Activated T-cell treated with anti-CD3 and anti-CD28 coated beads for 48 hours (primary cell): ENCODE measurements around the gene CTBP2.

Source experiments
- DNase-seq: peaks from one replicate; pipeline ENCODE4 v3.0.0-alpha.2; 2020; ENCODE audit warnings: low read depth

Gene CTBP2

DNA sequence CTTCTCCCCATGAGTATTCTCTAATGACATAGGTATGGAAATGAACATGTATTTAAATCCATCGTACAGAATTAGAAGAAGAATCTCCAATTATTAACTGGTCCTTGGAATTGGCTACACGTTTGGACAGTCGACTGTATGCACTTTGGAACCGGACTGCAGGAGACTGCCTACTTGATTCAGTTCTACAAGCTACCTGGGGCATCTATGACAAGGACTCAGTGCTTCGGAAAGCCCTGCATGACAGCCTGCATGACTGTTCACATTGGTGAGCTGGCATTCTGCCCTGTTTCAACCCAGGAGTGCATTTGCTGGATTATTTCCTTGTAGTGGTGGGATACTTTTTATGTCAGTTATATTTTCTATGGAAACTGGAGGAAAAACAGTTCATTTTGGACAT is 186.2 kb downstream of the CTBP2 start:
- DNase-seq, result no peak

DNA sequence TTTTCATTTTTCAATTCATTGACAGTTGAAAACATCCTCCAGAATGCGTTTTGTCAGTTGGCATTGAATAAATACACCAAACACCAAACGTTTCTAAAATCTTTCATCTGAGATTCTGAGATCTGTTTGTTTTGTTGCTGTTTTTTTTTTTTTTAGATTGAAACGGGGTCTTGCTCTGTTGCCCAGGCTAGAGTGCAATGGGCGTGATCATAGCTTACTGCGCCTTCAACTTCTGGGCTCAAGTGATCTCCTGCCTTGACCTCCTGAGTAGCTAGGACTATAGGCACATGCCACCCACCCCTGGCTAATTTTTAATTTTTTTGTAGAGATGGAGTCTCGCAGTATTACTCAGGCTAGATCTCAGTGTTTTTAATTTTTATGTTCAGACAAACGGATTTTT is 187.7 kb downstream of the CTBP2 start:
- DNase-seq, result no peak

GRCh38 chr10:124971276-124971675 is 189.1 kb downstream of the CTBP2 start:
- DNase-seq, result no peak

DNA sequence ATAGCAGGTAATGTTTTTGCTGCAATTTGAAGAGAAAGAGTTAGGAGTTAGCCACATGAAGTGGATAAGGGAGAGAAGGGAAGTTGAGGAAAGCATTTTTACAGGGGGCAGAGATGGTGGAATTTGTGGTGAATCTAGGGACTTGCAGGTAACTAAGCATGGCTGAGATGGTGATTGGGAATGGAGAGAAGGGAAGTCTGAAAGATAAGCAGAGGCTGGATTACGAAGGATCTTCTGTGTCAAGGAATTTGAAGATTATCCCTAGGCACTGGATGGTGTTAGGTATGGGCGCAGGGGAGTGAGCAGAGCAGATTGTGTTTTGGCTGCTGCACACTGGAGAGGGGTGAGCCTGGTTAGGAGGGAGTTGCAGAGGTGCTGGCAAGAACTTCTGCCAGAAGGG is 193.1 kb downstream of the CTBP2 start:
- DNase-seq, result no peak

DNA sequence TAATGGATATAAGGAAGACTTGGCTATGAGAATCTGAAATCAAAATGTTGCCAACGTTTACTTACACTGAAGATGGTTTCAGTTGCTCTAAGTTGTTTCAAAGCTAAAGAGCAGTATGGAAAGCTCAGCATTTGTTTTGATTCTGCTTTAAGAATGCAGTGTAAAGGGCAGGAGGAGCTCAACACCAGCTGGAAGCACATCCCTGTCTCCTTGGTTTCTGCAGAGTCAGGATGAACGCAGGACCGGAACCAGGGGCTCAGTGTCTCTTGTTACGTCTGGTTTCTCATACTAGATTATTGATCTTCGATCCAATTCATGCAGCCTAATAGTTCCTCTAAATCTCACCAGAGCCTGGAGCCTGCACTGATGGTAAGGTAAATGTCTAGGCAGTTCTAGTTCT is 194.4 kb downstream of the CTBP2 start:
- DNase-seq, result no peak

- DNase-seq, result no peak
Measured at GRCh38 chr10:124963866-124964720, 196.3 kb downstream of the CTBP2 start.

GRCh38 chr10:124962421-124962820 is 197.9 kb downstream of the CTBP2 start:
- DNase-seq, result no peak

DNA sequence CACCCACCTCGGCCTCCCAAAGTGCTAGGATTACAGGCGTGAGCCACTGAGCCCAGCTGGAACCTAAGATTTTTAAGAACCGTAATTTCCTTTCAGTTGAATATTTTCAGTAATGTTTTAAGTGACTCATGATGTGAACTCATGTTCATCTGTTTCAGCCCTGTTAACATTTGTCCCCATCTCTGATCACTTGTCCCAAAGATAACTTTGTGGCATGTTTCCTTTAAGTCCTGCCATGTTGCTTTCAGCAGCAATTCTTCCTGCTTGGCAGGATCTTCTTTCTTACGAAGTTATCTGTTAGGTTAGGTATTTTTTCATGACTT is 199.2 kb downstream of the CTBP2 start:
- DNase-seq, result no peak

DNA sequence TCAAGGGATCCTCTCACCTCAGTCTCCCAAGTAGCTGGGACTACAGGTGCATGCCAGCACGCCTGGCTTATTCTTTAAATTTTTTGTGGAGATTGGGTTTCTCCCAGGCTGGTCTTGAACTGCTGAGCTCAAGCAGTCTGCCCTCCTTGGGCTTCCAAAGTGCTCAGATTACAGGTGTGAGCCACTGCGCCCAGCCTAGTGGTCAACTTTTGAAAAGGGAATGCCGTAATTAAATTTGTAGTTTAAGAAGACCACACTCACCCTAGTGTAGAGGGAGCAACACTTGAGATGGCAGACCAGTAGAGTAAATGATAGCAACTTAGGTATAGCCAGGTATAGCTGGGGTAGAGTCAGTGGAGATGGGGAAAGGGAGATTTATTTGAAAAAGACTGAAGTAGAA is 200.8 kb downstream of the CTBP2 start:
- no peak for DNase-seq

- DNase-seq, result no peak
Measured at GRCh38 chr10:124957404-124957947, 202.9 kb downstream of the CTBP2 start.

DNA sequence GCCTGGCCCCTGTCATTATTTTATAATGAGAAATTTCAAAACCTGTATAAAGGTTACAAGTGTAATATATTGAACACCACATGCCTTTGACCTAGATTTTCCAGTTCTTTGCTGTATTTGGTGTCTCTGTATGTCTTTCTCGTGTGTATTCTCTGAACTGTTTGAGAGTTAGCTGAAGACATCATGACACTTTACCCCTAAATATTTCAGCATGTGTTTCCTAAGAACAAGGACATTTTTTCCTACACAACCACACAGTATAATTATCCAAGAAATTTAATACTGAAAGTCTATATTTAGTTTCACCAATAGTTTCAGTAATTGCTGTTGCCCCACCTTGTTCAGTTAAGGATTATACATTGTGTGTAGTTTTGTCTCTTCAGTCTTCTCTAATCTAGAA is 203.6 kb downstream of the CTBP2 start:
- DNase-seq, result no peak

- no peak for DNase-seq
Measured at GRCh38 chr10:124955868-124956267, 204.5 kb downstream of the CTBP2 start.

DNA sequence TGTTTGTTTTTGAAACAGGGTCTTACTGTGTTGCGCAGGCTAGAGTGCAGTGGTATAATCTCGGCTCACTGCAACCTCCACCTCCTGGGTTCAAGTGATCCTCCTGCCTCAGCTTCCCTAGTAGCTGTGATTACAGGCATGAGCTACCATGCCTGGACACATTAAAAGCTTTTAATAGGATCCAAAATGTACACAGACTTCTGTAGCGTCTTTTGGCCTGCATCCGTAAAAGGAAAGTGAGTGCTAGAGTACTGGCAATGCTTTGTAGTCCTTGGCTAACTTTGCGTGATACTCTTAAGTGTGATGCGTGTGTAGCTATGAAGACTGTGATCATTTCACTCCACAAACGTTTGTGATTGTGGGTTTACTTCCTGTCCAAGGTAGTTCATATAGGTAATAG is 205.1 kb downstream of the CTBP2 start:
- no peak for DNase-seq

- DNase-seq, result no peak
Measured at GRCh38 chr10:124953421-124953820, 206.9 kb downstream of the CTBP2 start.

DNA sequence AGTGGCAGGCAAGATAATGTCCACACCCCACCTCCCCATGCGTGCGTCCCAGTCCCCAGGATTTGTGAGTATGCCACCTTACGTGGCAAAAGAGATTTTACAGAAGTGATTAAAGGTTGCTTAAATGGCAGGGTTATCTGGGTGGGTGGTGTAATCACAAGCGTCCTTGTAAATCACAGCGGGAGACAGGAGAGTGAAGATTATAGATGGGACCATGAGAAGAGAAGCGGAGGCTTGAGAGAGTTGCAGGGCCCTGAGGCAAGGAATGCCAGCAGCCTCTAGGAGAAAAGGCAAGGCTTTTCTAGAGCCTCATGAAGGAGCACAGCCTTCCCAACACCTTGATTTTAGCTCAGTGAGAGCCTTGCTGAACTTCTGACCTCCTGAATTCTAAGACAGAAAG is 208.2 kb downstream of the CTBP2 start:
- no peak for DNase-seq

DNA sequence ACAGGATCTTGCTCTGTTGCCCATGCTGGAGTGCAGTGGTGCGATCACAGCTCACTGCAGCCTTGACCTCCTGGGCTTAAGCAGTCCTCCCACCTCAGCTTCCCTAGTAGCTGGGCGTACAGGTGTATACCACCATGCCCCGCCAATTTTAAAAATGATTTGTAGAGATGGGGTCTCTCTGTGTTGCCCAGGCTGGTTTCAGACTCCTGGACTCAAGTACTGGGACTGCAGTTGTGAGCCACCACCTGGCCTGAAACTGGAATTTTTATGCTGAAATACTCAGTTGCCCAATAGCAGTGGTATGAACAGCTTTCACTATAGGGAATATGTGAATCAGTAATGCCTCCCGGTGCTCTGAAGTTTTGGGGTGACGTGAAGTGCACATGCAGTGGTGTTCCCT is 210.8 kb downstream of the CTBP2 start:
- no peak for DNase-seq

DNA sequence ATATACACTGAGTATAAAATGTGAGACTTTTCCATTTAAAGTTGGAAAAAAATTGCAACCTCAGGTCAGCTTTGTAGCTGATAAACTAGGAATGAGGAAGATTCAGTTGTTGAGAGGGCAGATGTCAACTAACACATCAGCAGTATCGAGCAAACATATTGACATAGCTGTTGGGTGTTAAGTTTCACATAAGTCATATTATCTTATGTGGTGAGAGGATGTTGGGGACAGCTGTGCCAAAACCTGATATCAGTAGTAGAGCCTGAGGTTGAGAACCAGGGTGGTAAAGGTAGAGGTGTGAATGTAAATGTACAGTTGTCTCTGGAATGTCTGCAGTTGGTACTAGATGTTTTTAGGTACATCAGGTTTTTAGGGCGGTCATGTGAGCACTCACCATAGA is 213.4 kb downstream of the CTBP2 start:
- DNase-seq, result no peak

- DNase-seq, result no peak
Measured at GRCh38 chr10:124944982-124945381, 215.4 kb downstream of the CTBP2 start.

- no peak for DNase-seq
Measured at GRCh38 chr10:124943301-124944092, 216.9 kb downstream of the CTBP2 start.

DNA sequence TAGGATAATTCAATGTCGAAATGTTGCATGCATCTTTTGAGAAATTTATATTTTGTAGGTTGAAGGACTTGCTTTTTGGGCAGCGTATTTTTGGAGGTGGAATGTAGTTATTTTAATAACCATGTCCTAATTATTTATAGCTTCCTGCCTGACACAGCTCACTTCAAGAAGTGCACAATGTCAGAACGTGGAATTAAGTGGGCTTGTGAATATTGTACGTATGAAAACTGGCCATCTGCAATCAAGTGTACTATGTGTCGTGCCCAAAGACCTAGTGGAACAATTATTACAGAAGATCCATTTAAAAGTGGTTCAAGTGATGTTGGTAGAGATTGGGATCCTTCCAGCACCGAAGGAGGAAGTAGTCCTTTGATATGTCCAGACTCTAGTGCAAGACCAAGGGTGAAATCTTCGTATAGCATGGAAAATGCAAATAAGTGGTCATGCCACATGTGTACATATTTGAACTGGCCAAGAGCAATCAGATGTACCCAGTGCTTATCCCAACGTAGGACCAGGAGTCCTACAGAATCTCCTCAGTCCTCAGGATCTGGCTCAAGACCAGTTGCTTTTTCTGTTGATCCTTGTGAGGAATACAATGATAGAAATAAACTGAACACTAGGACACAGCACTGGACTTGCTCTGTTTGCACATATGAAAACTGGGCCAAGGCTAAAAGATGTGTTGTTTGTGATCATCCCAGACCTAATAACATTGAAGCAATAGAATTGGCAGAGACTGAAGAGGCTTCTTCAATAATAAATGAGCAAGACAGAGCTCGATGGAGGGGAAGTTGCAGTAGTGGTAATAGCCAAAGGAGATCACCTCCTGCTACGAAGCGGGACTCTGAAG is 217.8 kb downstream of the CTBP2 start:
- DNase-seq, result no peak

DNA sequence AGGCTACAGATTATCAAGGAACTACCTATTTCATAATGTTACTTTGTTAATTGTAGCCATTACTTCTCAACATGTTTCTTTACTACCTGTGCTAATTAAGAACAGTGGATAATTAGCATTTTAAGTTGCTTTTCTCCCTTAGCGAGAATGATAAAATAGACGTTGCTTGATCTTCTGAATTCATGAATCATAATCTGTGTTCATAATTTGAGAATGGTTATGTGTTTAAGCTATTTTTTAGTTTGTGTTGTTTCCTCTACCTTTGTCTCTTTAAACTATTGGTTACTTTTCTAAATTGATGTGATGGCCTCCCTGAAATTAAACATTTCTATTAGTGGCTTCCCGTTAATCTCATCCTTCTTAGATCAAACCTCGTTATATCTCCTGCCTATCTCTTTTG is 218.5 kb downstream of the CTBP2 start, which contains the start of gene ZRANB1:
TSS of gene ZRANB1 (plus strand) at position 301 of the 400 bp plus-strand sequence. CDS start 371 bp downstream, outside the sequence.
- DNase-seq, result no peak

DNA sequence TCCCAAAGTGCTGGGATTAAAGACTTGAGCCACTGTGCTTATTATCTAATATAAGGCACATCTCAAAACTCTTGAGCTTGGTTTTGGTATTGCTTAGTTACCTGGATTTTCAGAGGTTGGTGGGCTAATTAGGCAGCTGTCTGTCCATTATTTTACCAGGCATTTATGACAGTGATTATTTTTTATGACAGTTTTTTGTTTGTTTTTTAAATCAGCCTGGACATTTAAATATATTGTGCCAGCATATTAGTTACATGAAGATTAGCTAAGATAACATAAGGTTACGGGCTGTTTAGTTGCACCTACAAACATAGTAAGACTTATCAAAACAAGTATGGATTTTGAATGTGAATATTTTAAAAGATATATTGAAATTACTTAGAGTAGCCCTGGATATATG is 221.1 kb downstream of the CTBP2 start:
- DNase-seq, result no peak
